GM19324 (cell line): ENCODE results near the gene PIK3C2G.

Source experiments
- ATAC-seq: cut with Tn5 transposase; IDR thresholded peaks from one replicate; pipeline ENCODE4 v1.9.1; 2021; ENCODE audit warnings: mild to moderate bottlenecking, moderate library complexity; ENCODE audit not compliant: unreplicated experiment, low FRiP score

The PIK3C2G gene

DNA sequence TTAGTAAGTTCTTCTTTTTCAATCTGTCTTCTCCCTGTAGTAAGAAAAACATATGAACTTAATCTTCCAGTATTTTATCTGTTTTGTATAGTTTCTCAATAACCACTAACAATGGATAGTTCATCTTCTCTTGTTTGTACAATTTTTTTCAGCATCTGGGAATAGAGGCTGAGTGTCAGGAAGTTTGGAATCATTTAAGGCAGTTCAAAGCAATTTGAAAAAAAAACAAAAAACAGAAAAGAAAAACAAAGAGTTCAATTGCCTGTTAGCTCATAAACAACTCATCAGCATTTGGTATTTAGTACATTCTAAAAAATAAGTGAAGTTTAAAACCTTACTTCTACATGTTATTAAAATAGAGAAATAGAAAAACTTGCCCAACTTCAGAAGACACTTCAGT is 359.7 kb downstream of the PIK3C2G start:
- no peak for ATAC-seq

DNA sequence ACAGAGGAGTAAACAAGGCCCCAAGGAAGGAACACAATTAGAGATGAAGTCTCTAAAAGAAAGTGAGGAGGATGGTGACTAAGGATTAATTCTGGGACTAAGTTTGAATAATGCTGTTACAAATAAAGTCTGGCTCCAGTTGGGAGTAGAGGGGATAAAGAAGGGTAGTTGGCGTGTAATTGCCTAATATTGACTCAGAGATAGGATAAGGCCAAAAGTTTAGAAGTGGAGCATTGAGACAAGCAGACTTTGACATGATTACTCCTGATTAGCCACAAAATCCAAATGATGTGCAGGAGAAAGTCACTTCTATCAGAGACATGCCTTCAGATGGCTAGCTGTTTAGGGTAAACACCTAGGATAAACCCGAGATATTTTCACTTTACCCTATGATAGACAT is 368.1 kb downstream of the PIK3C2G start:
- ATAC-seq, result no peak

DNA sequence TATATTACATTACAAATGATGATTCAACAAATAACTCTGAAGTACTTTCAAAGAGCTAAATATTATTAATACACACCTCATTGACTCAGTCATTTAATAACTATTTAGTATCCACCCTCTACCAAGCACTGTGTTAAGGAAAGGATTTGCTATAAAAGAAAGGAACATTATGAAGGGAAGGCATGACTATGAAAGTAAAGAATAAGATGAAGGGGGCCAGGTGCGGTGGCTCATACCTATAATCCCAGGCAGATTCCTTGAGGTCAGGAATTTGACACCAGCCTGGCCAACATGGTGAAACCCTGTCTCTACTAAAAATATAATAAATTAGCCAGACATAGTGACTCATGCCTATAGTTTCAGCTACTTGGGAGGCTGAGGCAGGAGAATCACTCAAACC is 368.6 kb downstream of the PIK3C2G start:
- no peak for ATAC-seq

DNA sequence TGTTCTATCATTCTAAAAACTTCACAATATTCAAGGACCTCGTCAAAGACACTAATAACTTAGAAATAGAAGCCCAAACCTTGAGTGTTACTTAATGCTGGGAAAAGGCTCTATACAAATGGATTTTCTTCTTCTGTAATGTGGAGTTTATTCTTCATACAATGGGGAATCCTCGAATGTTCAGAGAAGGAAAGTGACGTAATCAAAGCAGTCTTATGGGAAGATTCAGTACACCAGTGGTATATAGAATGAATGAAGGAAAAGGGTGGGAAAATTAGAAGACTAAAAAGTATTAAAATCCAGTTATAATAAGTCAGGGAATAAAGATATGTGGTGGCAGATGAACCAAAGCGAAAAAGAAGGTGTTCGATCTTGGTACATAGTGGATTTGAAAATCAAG is 370.0 kb downstream of the PIK3C2G start:
- no peak for ATAC-seq

DNA sequence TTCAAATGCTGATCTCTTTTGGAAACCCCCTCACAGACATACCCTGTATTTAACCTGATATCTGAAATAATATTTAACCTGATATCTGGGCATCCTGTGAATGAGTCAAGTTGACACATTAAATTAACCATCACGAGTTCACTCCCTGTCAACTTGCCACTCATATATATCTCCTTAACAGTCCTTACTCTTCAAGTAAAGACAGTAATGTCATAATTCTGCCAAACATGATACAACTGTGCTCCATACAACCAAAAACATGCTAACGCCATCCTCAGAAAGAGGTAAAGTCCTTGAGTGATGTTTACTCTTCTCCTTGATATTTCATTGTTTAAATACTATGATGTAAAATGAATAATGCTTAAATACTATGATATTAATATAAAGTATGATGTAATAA is 371.5 kb downstream of the PIK3C2G start:
- no peak for ATAC-seq

DNA sequence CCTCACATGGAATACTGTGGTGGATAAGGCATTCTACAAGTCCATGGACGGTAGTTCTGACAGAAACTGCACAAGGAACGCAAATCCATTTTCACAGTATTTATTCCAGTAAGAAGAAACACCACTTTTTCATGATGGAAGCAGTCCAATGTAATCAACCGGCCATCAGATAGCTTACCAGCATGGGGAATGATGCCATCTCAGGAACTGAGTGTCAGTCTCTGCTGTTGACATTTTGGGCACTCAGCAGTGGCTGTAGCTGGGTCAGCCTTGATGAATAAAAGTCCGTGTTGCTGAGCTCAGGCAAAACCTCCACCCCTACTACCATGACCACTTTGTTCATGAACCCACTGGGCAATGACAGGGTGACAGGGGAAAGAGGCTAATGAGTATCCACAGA is 373.1 kb downstream of the PIK3C2G start:
- ATAC-seq, result no peak

DNA sequence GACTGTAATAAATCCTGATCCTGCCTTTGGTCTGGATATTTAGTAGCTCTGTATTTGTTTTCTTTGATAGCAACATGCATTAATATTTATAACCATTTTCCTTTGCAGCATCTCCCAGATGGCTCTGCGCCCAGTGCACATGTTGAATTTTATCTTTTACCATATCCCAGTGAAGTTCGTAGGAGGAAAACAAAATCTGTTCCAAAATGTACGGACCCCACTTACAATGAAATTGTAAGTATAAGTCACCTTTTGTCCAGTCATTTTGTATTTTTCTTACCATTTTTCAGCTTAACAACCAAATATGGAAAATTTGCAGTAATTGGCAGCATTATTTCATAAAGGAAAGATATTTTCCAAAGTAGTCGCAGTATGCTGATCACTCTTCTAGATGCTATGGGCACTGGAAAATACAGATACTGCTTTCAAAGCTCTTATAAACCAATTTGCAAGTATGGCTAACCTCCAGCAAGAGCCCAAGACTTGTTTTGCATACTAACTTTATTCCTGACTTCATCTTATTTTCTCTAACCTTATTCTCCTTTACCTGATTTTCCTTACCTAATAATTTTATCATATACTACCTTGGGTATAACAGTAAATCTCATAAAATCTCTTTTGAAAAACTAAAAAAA is 379.1 kb downstream of the PIK3C2G start:
- no peak for ATAC-seq

DNA sequence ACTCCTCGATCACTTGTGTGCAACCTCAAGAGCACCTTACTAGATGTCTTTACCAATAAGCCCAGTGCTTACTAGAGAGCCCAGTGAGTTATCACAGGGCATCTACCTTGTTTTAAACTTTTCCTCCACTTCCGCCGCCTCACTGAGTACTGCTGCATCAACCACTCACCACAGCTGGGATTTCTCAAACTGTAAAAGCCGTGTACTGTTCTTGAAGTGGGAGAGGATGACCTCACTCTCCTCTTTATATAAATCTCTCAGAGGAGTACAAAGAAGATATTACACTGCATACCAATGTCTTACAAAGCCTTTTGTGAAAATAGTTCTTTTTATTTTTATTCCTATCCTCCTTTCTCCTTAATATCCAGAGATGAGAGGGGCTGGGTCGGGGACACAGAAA is 382.4 kb downstream of the PIK3C2G start:
- no peak for ATAC-seq

DNA sequence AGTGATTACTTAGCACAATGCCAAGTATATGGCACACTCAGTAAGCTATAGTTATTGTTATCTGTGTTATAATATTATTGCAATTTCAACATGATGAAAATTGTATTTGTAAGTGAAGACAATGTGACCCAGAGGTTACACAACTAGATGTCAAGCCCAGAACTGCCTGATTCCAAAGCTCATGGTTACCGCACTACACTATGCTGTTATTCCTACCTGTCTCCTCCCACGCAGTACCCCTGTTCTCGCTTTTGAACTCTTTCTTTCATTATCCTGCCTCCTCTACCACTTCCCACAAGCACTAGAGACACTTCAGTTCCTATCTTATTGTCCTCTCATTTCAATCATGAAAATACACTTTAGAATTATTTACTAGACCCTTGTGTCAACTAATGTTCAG is 383.2 kb downstream of the PIK3C2G start:
- no peak for ATAC-seq

DNA sequence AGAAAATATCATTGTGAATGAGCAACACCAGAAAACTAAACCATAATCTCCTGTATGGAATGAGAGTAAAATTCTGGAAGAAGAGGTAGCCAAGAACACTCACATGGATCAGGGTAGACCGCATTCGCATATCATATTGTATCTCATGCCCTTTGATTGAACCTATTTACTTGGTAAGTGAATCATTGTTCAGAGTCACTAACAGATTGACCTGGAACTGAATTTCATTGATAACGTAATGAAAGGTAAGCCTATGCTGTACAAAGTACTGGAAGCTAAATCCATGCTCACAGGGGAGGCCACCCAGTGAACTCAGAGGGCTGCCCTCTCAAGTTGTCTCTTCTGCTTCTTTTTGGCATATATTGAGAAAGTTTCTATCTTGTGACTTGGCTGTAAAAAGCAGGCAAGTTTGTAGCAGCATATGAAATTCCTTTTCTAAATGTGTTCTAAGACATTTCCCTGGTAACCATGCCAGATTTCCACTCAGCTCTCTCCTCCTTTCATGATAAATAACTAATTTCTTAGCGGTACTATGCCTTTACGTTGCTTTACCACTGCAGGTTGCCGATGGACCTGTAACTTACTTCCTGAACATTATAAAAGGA is 385.1 kb downstream of the PIK3C2G start:
- no peak for ATAC-seq

DNA sequence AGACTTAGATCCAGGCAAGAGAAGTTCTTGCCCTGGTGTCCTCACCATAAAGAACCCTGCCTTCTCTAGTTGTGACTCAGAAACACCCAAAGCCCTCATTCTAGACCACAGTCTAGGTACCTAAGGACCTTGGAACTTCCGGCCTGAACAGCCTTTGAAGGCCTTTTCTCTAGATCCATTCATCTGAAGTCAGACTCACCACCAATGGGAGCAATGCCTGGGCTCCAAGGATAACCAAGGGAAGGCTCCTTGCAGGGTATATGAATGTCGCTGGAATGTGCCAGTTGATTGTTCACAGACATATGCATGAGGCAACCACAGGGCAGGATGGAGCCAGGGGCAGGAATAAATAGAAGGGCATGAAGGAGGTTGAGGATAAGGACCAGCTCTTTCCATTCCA is 390.2 kb downstream of the PIK3C2G start:
- ATAC-seq, result no peak

DNA sequence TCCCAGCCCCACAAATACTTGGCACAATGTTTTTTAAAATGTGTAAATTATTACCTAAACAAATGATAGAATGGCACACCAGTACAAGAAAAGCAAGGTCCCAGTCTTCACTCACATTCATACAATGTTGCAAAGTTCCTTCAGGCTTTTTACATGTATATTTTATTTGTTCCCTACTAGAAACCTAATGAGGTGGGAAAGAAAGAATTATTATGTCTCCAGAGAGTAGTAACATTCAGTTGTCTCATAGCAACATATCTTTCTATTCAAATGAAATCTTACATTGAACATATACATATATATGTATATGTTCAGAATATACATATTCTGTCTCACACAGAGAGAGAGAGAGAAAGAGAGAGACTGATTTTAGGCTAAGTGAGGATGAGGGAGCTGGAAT is 391.3 kb downstream of the PIK3C2G start:
- ATAC-seq, result no peak

DNA sequence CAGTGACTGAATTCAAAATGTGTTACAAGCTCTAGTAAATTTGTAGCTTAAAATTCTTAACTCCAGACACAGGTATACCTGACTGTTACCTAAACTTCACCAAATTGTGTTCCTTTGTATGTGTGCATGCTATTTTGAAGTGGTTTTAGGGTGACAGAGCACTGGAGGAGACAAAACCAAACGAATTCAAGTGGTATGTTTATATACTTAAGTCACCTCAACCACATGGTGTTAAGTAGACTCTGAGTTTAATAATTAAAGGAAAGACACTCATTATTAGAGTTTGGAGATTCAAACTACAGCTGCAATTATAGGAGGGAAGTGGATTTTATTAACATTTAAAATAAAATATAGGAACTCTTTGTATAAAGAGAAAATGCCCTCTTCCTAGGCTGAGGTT is 392.1 kb downstream of the PIK3C2G start:
- no peak for ATAC-seq

DNA sequence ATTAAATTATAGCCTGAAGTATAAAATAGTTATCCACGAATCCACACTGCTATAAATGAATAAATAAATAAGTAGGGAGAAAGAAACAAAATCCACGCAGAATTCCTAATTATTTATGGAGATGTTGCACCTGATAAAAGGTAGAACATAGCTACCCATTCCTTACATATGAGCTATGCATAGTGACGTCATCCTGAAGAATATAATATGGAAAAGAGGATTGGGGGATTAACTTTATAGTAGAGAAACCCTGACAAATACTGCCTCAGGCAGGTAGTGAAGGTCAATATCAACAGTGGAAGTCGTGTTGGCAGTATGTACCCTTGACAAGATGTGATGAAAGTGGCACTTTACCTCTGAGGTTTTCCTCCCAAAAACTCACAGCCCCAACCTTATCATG is 394.0 kb downstream of the PIK3C2G start:
- no peak for ATAC-seq

DNA sequence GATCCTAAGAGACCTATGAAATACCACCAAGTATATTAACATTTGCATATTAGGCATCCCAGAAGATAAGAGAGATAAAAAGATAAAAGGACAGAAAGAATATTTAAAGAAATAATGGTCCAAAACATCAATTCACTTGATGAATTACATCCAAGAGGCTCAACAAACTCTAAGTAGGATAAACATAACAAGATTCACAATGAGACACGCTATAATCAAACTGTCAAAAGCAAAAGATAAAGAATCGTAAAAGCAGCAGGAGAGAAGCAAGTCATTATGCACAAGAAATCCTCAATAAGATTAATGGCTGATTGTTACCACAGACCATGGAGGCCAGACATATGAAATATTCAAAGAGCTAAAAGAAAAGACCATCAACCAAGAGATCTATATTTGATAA is 396.9 kb downstream of the PIK3C2G start:
- no peak for ATAC-seq

DNA sequence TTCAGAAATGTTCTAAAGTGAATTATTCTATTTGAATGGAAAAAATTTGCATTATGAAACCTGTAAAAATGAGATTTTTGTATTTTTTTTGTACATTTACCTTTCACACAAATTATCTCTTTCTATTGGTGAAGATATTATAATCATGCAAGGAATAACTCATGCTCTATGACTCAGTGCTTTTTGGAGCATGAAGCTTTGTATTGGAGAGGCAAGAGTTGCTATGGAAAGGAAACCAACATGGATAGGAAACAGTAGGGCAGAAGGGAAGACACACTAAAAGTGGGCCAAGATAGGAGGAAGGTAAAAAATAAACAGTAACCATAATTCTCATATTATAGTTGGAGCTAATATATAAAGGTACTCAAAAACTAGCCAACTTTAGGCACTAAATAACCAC is 397.5 kb downstream of the PIK3C2G start:
- no peak for ATAC-seq

DNA sequence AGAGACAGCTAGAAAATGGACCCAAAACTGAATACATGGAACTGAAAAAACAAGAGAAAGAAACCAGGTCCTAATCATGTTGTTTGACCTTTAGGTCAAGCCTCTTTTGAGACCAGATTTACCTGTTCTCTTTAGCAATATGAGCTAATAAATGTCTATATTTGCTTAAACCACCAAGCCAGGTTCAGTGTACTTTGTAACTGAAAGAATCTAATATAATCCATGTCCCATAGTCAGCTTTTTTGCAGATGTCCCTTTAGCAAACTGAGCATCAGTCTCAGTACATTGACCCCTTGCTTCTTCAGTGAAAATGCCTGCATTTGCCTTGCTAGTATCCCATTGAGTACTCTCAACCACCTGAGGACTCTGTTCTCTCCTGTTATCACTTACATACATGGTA is 414.8 kb downstream of the PIK3C2G start:
- no peak for ATAC-seq

DNA sequence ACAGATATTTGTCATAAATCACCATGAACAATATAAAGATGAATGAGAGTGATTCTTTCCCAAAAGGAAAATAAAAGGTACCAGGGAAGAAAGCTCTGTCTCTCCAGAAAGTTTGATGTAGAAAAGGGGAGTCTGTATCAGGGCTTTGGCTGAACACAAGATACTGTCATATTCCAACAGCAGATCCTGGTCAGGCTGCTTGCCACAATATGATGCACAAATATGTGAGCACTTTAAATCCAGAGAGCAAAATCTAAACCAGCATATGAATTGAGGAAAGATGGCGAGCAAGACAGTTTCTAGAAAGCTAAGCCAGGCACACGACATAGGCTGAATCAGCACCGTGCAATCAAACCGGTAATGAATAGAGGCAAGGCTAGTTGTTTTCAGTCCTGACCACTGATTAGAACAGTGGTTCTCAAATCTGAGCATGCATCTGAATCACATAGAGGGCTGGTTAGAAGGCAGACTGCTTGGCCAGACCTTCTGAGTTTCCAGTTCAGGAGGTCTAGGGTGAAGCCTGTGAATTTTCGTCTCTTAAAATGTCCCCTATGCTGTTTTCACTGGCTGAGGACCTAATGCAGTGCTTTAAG is 415.8 kb downstream of the PIK3C2G start:
- ATAC-seq, result no peak

DNA sequence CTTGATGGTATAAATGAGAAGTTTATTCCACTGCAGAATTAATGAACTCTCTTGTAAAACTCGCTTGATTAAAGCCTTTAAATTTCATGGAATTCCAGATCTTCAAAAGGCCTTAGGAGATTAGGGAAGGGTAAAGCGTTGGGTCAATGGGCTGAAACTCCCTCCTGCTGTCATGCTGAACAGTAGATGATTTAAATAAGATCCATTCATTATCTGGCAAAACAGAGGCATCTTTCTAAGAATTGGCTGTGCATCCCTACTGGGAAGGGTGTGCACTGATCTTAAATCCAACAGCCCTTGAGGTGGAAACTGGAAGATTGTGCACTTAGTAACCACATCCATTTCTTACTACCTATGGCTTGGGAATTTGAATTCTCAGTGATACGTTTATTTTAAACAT is 420.5 kb downstream of the PIK3C2G start:
- ATAC-seq, result no peak

DNA sequence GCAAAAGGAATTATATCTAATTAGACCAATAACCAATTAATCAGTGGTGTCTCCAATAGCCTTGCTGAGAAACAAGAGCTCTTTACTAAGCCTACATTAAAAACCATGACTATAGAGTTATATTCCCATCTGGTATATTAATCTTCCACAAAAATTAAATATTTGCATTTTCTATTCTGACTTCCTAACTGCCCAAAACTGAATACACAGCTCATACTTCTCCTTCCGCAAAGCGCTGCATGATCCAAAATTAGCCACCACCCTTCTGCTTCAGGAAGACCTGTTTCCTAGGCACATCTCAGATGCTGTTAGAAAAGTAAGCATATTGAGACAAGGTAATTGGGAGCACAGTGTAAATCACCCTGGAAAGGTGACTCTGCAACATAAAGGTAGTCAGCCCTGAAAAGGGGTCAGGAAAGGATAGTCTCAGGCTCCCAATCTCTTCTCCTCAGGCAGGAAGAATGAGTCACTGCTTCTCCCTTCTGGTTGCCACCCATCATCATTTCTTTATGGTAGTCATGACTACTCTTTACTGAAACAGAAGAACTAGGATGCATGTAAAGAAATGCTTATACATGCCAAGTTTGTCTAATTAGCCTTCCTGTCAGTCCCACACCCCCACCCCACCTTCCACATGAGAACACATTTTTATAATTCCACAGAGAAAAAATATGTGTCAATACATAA is 422.2 kb downstream of the PIK3C2G start:
- ATAC-seq, result no peak

DNA sequence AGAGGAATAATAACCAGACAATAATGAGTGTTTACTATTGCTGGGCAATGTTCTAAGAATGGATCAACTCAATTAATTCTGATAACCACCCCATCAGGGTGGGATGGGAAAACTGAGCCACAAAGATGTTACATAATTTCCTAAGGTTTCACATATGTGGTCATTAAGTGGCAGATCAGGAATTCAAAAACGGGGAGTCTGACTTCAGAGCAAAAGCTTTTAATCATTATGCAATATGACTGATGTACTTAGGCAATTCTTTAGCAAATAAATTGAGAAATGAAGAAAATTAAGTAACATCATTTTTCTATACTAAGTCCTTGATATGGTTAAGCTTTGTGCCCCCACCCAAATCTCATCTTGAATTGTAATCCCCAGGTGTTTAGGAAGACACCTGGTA is 423.1 kb downstream of the PIK3C2G start:
- no peak for ATAC-seq

DNA sequence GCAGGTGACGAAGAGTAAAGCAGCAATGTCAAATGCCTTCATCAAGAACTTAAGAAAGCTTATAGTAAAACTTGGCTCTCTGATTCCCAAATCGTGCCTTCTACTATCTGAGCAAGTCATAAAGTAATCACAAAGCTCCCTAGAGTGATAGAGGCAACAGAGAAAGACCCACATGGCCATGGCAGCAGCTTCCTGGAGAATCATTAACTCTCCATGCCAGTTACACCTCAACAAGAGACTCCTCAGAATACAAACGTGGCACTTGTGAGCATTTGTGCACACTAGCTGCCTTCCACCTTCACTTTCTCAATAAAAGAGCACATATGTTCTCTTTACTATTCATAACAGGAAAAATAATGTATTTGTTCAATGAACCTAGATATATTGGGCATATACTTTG is 428.5 kb downstream of the PIK3C2G start:
- no peak for ATAC-seq
